Neural cell (in vitro differentiated cells): ENCODE data around the gene HOXC13.

Experiments used
- EZH2 ChIP-seq: fragments of 200-600, 300-800 bp; shearing (Covaris generic), sonication (generic); IDR thresholded peaks from 2 replicates; pipeline ENCODE4 v1.6.1; 2014; ENCODE audit warnings: antibody characterized with exemption, low read length, borderline replicate concordance, mild to moderate bottlenecking; ENCODE audit not compliant: insufficient read depth, poor library complexity, severe bottlenecking
- TF ChIP-seq, protein P1 (sequence below): fragments of 450-650 bp; IDR thresholded peaks from 2 replicates; pipeline ENCODE4 v1.5.1; 2014; ENCODE audit warnings: antibody characterized with exemption, mild to moderate bottlenecking, moderate library complexity; ENCODE audit not compliant: poor library complexity, severe bottlenecking

GRCh38 chr12:53952335-53952694, 13.7 kb downstream of the HOXC13 start:
- TF ChIP-seq, protein P1, sequence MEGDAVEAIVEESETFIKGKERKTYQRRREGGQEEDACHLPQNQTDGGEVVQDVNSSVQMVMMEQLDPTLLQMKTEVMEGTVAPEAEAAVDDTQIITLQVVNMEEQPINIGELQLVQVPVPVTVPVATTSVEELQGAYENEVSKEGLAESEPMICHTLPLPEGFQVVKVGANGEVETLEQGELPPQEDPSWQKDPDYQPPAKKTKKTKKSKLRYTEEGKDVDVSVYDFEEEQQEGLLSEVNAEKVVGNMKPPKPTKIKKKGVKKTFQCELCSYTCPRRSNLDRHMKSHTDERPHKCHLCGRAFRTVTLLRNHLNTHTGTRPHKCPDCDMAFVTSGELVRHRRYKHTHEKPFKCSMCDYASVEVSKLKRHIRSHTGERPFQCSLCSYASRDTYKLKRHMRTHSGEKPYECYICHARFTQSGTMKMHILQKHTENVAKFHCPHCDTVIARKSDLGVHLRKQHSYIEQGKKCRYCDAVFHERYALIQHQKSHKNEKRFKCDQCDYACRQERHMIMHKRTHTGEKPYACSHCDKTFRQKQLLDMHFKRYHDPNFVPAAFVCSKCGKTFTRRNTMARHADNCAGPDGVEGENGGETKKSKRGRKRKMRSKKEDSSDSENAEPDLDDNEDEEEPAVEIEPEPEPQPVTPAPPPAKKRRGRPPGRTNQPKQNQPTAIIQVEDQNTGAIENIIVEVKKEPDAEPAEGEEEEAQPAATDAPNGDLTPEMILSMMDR: no peak
- no peak for TF ChIP-seq EZH2
